ENCODE data around the gene ADD1.

ADD1 gene

DNA sequence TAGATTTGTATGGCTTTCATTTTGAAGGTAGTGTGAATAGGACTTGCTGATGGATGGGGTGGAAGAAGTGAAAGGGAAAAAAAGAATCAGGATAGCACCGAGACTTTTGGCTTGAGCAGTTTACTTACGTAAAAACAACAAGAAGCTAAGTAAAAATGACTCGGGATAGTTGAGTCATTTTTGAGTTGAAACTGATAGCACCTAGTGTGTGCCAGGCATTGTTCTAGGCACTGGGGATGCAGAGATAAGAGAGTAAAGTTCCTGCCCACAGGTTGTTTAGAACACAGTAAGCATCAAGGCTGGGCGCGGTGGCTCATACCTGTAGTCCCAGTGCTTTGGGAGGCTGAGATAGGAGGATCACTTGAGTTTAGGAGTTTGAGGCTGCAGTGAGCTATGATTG lies 34.7 kb downstream of the ADD1 start:
- TF ChIP-seq, protein P1, sequence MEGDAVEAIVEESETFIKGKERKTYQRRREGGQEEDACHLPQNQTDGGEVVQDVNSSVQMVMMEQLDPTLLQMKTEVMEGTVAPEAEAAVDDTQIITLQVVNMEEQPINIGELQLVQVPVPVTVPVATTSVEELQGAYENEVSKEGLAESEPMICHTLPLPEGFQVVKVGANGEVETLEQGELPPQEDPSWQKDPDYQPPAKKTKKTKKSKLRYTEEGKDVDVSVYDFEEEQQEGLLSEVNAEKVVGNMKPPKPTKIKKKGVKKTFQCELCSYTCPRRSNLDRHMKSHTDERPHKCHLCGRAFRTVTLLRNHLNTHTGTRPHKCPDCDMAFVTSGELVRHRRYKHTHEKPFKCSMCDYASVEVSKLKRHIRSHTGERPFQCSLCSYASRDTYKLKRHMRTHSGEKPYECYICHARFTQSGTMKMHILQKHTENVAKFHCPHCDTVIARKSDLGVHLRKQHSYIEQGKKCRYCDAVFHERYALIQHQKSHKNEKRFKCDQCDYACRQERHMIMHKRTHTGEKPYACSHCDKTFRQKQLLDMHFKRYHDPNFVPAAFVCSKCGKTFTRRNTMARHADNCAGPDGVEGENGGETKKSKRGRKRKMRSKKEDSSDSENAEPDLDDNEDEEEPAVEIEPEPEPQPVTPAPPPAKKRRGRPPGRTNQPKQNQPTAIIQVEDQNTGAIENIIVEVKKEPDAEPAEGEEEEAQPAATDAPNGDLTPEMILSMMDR (IDR thresholded peaks at IDR 0.05; ENCODE audit: low read depth, low read length, missing control alignments), result no peak
- H3K4me3 ChIP-seq (ENCODE audit: low read depth, low read length), result no peak overlapping the region
- DNase-seq (ENCODE audit: low read depth), result no peak

DNA sequence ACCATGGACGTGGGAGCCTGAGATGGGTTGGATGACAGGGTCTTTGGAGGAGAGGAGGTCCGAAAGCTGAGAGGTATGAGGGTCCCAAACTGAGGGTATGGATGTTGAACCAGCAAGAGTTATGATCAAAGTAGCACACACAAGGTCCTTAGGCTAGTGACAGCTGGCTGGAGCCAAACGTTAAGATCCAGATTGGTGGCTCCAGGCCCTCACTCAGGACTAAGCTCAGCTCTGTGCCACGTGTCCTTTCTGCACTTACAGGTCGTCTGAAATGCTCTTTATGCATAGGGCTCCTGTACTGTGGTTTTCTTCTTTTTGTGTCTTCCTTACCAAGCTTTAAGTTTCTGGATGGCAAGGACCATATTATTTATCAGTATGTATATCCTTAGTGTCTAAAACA lies 35.4 kb downstream of the ADD1 start:
- DNase-seq (ENCODE audit: low read depth), result no peak
- no peak overlapping the region for H3K4me3 ChIP-seq (ENCODE audit: low read depth, low read length)
- TF ChIP-seq, protein P1 (IDR thresholded peaks at IDR 0.05; ENCODE audit: low read depth, low read length, missing control alignments), result no peak

DNA sequence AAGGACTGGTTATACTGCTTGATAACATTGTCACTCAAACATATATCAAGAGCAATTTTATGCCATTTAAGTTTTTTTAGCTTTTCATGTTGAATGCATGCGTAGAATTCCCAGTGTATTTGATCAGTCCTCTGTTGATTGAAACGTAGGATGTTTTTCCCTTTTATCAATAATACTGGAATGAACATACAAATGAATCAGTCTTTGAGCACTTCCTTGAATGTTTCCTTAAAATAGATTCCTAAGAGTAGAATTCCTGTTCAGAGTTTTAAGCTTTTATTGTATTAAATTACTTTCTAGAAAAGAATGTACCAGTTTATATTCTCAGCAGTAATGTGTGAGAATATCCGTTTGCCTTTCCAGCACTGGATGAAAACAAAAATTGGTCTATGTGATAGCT lies 37.8 kb downstream of the ADD1 start:
- no peak overlapping the region for H3K4me3 ChIP-seq (ENCODE audit: low read depth, low read length)
- TF ChIP-seq, protein P1 (IDR thresholded peaks at IDR 0.05; ENCODE audit: low read depth, low read length, missing control alignments), result no peak
- no peak for DNase-seq (ENCODE audit: low read depth)

GRCh38 chr4:2882341-2882740 lies 38.7 kb downstream of the ADD1 start:
- DNase-seq (ENCODE audit: low read depth), result no peak
- no peak overlapping the region for H3K4me3 ChIP-seq (ENCODE audit: low read depth, low read length)
- TF ChIP-seq, protein P1 (IDR thresholded peaks at IDR 0.05; ENCODE audit: low read depth, low read length, missing control alignments), result no peak

GRCh38 chr4:2886161-2886560 lies 42.5 kb downstream of the ADD1 start:
- no peak overlapping the region for H3K4me3 ChIP-seq (ENCODE audit: low read depth, low read length)
- TF ChIP-seq, protein P1 (IDR thresholded peaks at IDR 0.05; ENCODE audit: low read depth, low read length, missing control alignments), result no peak
- DNase-seq (ENCODE audit: low read depth), result no peak

- TF ChIP-seq, protein P1 (IDR thresholded peaks at IDR 0.05; ENCODE audit: low read depth, low read length, missing control alignments), result no peak
- no peak overlapping the region for H3K4me3 ChIP-seq (ENCODE audit: low read depth, low read length)
- DNase-seq (ENCODE audit: low read depth), result no peak
Measured at GRCh38 chr4:2886622-2887021, 43.0 kb downstream of the ADD1 start.

DNA sequence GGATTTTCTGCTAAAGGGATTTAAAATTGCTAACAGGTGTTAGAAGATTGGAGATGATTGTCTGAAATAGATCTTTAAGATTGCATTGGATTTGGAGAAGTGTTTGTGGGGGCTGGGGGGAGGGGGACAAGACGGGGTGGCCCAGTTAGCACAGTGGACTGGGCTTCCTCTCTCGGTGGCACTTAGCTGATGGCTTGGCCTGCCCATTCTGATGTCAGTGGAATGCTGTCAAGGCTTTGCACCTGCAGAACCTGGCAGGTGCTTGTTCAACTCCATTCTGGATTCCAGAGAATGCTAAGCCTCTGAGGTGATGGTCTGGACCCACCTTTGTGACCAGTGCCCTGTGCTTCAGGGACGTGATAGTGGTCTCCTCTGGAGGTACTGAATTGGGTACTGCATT lies 43.7 kb downstream of the ADD1 start:
- TF ChIP-seq, protein P1 (IDR thresholded peaks at IDR 0.05; ENCODE audit: low read depth, low read length, missing control alignments), result no peak
- no peak overlapping the region for H3K4me3 ChIP-seq (ENCODE audit: low read depth, low read length)
- no peak for DNase-seq (ENCODE audit: low read depth)

Measured in GM12864 (cell line).